Neural progenitor cell (in vitro differentiated cells): Measurements from ENCODE around the gene NSUN6.

ENCODE experiments used
- CTCF ChIP-seq: fragments of 200-600 bp; sonication (generic); IDR thresholded peaks from 2 replicates; pipeline ENCODE4 v1.5.1; 2017; ENCODE audit warnings: antibody characterized with exemption, mild to moderate bottlenecking
- EZH2 ChIP-seq: fragments of 200-600 bp; sonication (generic); IDR thresholded peaks from 2 replicates; pipeline ENCODE4 v1.6.1; 2017; ENCODE audit warnings: antibody characterized with exemption, mild to moderate bottlenecking, moderate library complexity

GRCh38 chr10:18567343-18567856 lies 84.0 kb downstream of the NSUN6 start:
- no peak for TF ChIP-seq CTCF
- TF ChIP-seq EZH2, result no peak
